T47D (cell line): ENCODE measurements around the gene DUOX2.
"Not testable (repeated sequence)": the region's sequence is repeated elsewhere in the genome, so short reads cannot be mapped to it uniquely, and the experiment has no call there.

ENCODE experiments used
- DNase-seq, 2 experiments: peaks; one replicate each; pipeline versions ENCODE4 v3.0.0 to v3.0.0-alpha.2; 2011 to 2012; ENCODE audit warnings: low read depth in 1 of 2, low spot score in 1 of 2
- JUND ChIP-seq: IDR thresholded peaks from 2 replicates; pipeline ENCODE4 v1.6.1; 2012; ENCODE audit warnings: low read depth
- in situ Hi-C: cut with HindIII; loops from 2 replicates; pipeline ENCODE4 v1.10.0; 2016; ENCODE audit warnings: low sequenced_read_pairs, low pct_unique_long_range_greater_than_20kb

The DUOX2 gene

GRCh38 chr15:45099549-45100165, 14.3 kb downstream of the DUOX2 start:
- in situ Hi-C loops, result no loop called here
- DNase-seq, result no peak

DNA sequence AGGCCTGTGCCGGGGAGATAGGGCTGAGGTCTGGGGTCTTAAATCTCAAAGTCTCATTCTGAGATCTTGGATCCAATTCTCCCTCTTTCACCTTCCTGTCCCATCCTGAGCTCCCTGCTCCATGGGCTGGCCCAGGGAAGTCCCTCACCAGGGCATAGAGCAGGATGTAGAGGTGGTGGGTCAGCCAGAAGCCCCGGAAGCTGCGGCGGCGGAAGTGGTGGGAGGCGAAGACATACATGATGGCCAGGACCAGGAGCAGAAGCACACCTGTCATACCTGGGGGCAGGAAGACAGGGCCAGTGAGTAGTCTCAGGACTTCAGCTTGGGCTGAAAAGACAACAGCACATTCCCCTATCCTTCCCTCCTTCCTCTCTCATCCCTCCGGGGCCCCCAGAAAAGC, 16.5 kb downstream of the DUOX2 start:
- in situ Hi-C loops, result no loop called here
- no peak for DNase-seq
- no peak for TF ChIP-seq JUND

More at GRCh38 chr15:45099549-45100165, 14.3 kb downstream of the DUOX2 start:
- TF ChIP-seq JUND, result no peak

- TF ChIP-seq JUND, result no peak
- no peak for DNase-seq
- in situ Hi-C loops, result no loop called here
Measured at GRCh38 chr15:45095661-45096060, 18.3 kb downstream of the DUOX2 start.

DNA sequence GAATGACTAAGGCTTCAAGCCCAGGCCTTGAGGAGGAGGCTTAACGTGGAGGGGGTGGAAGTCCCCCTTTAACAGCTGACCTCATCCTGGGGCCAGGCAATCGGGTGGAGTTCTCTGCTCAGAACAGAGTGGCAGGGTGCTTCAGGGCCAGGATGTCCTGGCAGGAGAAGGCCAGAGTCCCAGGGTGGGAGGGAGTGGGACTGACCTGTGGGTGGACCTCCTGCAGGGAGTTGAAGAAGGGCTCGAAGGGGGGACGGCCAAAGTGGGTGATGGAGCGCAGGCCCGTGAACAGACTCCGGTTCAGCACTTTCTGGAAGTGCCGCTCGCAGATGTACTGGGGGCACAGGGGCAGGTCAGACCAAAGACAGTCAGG, 19.6 kb downstream of the DUOX2 start:
- in situ Hi-C loops, result no loop called here
- TF ChIP-seq JUND, result no peak
- DNase-seq, result no peak

DNA sequence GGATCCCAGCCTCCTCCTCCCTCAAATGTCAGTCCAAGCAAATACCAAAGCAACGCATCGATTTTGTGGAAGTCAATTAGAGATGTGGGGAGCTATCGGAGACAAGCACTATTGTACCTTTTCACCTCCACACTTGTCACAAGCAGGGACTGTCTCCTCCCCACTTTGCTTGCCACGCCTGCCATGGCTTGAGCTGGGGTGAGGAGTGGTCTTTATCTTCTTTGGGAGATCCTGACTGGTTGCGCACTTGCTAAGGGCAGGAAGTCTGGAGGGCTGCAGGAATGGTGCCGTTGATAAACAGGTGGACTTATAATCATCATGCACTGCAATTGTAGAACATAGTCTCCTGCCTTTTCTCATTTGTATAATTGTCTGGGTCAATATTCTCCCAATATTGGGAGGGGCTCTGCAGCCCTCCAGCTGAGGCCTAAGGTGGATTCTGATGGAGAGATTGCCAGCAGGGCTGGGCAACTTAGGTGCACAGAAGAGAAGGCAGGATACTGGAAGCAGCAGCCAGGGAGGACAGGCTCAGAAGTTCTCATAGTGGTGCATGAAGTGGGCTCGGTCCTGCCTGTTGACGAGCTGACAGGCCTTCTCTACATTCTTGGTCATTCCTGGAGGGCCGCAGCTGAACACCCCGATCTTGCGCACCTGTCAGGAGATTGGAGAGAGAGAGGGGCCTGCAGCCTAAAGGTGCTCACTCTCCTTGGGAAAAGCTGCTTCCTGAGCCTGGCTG, 20.2 kb downstream of the DUOX2 start:
- DNase-seq, result no peak
- in situ Hi-C loops, result no loop called here
- TF ChIP-seq JUND, result no peak

DNA sequence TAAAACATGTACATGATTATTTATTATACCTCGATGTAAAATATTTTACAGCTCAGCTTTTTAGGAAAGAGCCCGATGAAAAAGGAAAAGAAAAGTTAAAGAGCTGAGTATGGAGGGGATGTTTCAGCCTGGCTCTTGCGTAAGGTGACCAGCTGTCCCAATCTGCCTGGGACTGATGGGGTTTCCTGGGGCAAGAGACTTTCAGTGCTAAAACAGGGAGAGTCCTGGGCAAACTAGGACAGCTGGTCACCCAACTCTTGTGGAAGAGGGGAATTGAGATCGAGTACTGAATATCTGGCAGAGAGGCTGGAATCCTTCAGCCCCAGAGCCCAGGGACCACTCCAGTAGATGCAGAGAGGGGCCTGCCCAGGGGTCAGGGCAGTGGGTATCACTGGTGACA, 21.0 kb downstream of the DUOX2 start:
- no peak for TF ChIP-seq JUND
- DNase-seq, result no peak
- in situ Hi-C loops, result no loop called here

- no peak for TF ChIP-seq JUND
- in situ Hi-C loops, result no loop called here
- no peak for DNase-seq
Measured at GRCh38 chr15:45091576-45091975, 22.4 kb downstream of the DUOX2 start.

DNA sequence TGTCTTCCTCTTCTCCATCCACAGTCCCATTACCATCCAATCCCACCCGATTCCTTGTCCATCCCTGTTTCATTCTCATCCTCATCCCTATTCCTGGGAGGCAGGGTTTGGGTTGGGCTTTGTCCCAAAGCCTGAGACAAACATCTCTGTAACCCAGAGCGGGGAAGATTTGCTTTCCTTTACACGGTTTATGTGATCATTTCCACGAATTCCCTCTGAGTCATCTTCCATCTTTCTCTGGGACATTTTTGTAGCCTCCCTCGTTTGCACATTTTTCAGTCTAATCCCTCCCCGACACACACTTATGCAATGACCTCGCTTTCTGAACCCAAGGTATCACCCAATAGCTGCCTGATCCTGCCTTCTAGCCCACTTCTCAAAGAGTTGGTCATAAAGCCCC, 22.8 kb downstream of the DUOX2 start:
- TF ChIP-seq JUND, result no peak
- no peak for DNase-seq
- in situ Hi-C loops, result no loop called here

GRCh38 chr15:45089712-45090373, 24.1 kb downstream of the DUOX2 start:
- in situ Hi-C loops, result no loop called here
- DNase-seq, result no peak
- no peak for TF ChIP-seq JUND

- in situ Hi-C loops, result no loop called here
- no peak for DNase-seq
- no peak for TF ChIP-seq JUND
Measured at GRCh38 chr15:45088801-45089711, 24.9 kb downstream of the DUOX2 start.

DNA sequence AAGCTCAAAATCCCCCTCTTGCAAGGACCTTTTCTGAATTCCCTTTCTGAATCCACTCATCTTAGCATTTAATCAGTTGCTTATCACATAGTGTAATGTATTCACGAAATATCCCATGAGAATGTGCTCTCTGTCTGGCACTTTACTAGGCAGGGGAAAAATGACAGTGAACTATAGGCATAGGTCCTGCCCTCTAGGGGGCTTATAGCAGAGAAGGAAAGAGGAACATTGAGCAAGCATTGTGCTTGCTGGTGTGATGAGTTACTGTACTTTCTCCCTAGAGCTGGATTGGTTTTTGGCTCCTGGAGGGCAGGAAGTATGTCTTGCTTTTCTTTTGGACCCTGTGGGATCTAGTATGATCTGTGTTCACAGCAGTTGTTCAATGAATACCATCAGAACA, 26.5 kb downstream of the DUOX2 start:
- in situ Hi-C loops, result no loop called here
- TF ChIP-seq JUND, result no peak
- no peak for DNase-seq

DNA sequence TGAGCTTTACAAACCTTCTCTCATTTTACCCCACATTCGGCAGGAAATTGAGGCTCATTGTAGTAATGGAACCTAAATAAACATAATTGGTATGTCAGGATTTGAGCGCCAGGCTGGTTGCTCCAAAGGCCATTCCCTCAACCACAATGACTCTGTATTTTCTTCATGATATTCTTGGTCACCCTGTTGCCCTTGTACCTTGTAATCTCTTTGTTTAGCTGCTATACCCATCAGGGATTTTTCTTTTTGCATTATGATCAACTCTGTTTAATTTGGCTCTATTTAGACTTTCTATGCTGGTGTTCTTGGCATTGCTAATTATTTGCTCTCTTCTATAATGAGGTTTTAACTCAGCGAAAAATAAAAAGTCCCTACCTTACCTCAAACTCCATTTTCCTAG, 29.8 kb downstream of the DUOX2 start:
- TF ChIP-seq JUND, result no peak
- in situ Hi-C loops, result no loop called here
- DNase-seq, result no peak

GRCh38 chr15:45083223-45083622, 30.7 kb downstream of the DUOX2 start:
- no peak for TF ChIP-seq JUND
- in situ Hi-C loops, result no loop called here
- no peak for DNase-seq

GRCh38 chr15:45082412-45082811, 31.6 kb downstream of the DUOX2 start:
- in situ Hi-C loops, result not testable (repeated sequence)

GRCh38 chr15:45080593-45080992, 33.4 kb downstream of the DUOX2 start:
- DNase-seq, in situ Hi-C loops: not testable (repeated sequence)

More at GRCh38 chr15:45082412-45082811, 31.6 kb downstream of the DUOX2 start:
- not testable (repeated sequence) for DNase-seq

- in situ Hi-C loops, DNase-seq: not testable (repeated sequence)
Measured at GRCh38 chr15:45079628-45080246, 34.2 kb downstream of the DUOX2 start.

DNA sequence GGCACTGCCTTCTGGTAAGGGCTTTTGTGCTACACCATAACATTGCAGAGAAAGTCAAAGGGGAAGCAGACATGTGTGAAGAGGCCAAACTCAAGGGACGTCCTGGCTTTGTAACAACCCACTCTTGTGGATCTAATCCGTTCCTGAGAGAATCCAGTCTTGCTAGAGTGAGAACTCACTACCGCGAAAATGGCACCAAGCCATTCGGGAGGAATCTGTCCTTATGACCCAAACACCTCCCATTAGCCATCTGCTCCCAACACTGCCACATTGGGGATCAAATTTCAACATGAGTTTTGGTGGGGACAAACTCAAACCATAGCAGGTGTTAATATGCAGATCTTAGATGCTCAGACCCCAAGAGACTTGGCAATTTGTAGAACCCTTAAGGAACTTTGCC, 34.8 kb downstream of the DUOX2 start:
- in situ Hi-C loops, DNase-seq: not testable (repeated sequence)
